Measurements from ENCODE around the gene DHRSX.

The DHRSX gene

GRCh38 chrX:2540426-2540947 is 39.7 kb upstream of the DHRSX start (continued):
- TF ChIP-seq ZNF529 (tag by site-specific recombination; IDR thresholded peaks at IDR 0.05; ENCODE audit: insufficient replicate concordance) (no peak), ZBTB1 (tag by site-specific recombination; IDR thresholded peaks at IDR 0.05) (no peak), GLIS1 (tag by site-specific recombination; IDR thresholded peaks at IDR 0.05) (no peak), SP2 (tag by site-specific recombination; IDR thresholded peaks at IDR 0.05) (no peak), ZSCAN4 (tag by site-specific recombination; IDR thresholded peaks at IDR 0.05) (no peak), ZFP69B (tag by site-specific recombination; IDR thresholded peaks at IDR 0.05) (no peak), SP3 (tag by site-specific recombination; IDR thresholded peaks at IDR 0.05) (no peak)

- CTCF ChIA-PET, result no interaction called here
These were observed 38.8 kb upstream of the DHRSX start for GRCh38 chrX:2539586-2539985.

GRCh38 chrX:2538031-2538757 is 37.4 kb upstream of the DHRSX start:
- no peak for TF ChIP-seq ZNF660 (tag by site-specific recombination; IDR thresholded peaks at IDR 0.05)
- H3K27ac ChIP-seq (ENCODE audit: extremely low read depth, low read depth, low read length), result no peak overlapping the region
- ChIA-PET POLR2A (no interaction called here), CTCF (no interaction called here)
- no peaks in the 10 kb centered on the region for H3K9me3 ChIP-seq (ENCODE audit: control insufficient read depth, insufficient read depth, low read depth, low read length)
- H3K4me3 ChIP-seq (ENCODE audit: low read depth, low read length), result no peak overlapping the region
- no peaks in the 10 kb centered on the region; the same call in 1 of the 2 replicates for H3K4me1 ChIP-seq (ENCODE audit: control insufficient read depth, insufficient read depth, low read length)
- H3K36me3 ChIP-seq (ENCODE audit: control insufficient read depth in 2 of 2, insufficient read depth in 1 of 2, low read length in 2 of 2), result no peaks in the 10 kb centered on the region

More at GRCh38 chrX:2539586-2539985, 38.8 kb upstream of the DHRSX start:
- POLR2A ChIA-PET, result no interaction called here
- Histone ChIP-seq H3K36me3 (ENCODE audit: control insufficient read depth in 2 of 2, insufficient read depth in 1 of 2, low read length in 2 of 2) (no peaks in the 10 kb centered on the region), H3K4me1 (ENCODE audit: control insufficient read depth, insufficient read depth, low read length) (no peaks in the 10 kb centered on the region), H3K4me3 (ENCODE audit: low read depth, low read length) (no peak overlapping the region), H3K9me3 (ENCODE audit: control insufficient read depth, insufficient read depth, low read depth, low read length) (no peaks in the 10 kb centered on the region), H3K27ac (ENCODE audit: extremely low read depth, low read depth, low read length) (no peak overlapping the region)
- no peak for TF ChIP-seq SP7 (tag by site-specific recombination; IDR thresholded peaks at IDR 0.05)
- TF ChIP-seq ZBTB11 (tag by site-specific recombination; conservative IDR thresholded peaks at IDR 0.05; ENCODE audit: low read depth), result no peak
- TF ChIP-seq MZF1 (tag by site-specific recombination; IDR thresholded peaks at IDR 0.05; ENCODE audit: borderline replicate concordance), result no peak
- no peak for TF ChIP-seq ZNF155 (tag by site-specific recombination; IDR thresholded peaks at IDR 0.05)

GRCh38 chrX:2536974-2537373 is 36.2 kb upstream of the DHRSX start:
- Histone ChIP-seq H3K36me3 (ENCODE audit: control insufficient read depth in 2 of 2, insufficient read depth in 1 of 2, low read length in 2 of 2) (no peaks in the 10 kb centered on the region), H3K4me1 (ENCODE audit: control insufficient read depth, insufficient read depth, low read length) (no peaks in the 10 kb centered on the region; the same call in 1 of the 2 replicates), H3K4me3 (ENCODE audit: low read depth, low read length) (no peak overlapping the region), H3K27ac (ENCODE audit: extremely low read depth, low read depth, low read length) (no peak overlapping the region), H3K9me3 (ENCODE audit: control insufficient read depth, insufficient read depth, low read depth, low read length) (no peaks in the 10 kb centered on the region)
- TF ChIP-seq ZNF777 (tag by site-specific recombination; IDR thresholded peaks at IDR 0.05; ENCODE audit: borderline replicate concordance) (no peak), OVOL3 (tag by site-specific recombination; IDR thresholded peaks at IDR 0.05) (no peak)
- ChIA-PET CTCF (no interaction called here), POLR2A (no interaction called here)

All from HEK293 (cell line).